ENCODE measurements around the gene RAF1. TPM values are rescaled to one million over a fixed set of nuclear protein-coding genes. Genes with fewer than 3 reads are reported as not detected.

Gene RAF1
- total and polyA plus RNA-seq, 4 donors = 41.4 to 182 (median 80.5) TPM

DNA sequence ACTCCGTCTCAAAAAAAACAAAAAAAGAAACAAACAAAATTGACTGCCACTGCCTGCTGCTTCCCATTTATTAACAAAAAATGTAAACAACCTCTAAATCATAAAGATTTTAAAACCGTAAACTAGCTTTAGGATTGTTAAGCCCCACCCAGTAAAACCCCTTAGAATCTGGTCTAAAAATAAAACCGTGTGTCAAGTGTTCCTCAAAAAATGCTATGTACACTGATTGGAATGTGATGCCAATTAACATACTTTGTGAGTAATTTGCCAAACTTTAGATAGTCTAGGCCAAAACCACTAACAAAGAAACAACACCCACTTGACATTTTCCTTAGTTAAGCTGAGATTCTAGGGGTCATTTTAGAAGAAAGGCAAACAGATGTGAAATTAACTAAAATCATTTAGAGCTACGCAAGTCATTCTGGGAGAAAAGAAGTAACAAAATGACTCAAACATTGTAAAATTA, 5.3 kb downstream of the RAF1 start:
- DNase-seq (peak in 1 of 3 donors; percentile 14), ATAC-seq (ENCODE audit: insufficient read depth, low FRiP score) (no peak)
- Histone ChIP-seq H3K27ac (ENCODE audit: low read depth in 1 of 2, low read length in 1 of 2) (peak overlapping the region in 1 of 2 donors; percentile 86), H3K4me1 (ENCODE audit: control insufficient read depth in 5 of 5, insufficient read depth in 5 of 5, low read length in 5 of 5) (peaks cover 3 to 25% (median 17%) of the 10 kb centered on the region in 5 donors), H3K27me3 (ENCODE audit: control insufficient read depth in 3 of 3, insufficient read depth in 3 of 3, low read length in 2 of 3) (no peaks in the 10 kb centered on the region), H3K9ac (ENCODE audit: insufficient read depth in 1 of 2, low read length in 2 of 2) (no peak overlapping the region), H3K9me3 (ENCODE audit: control insufficient read depth in 4 of 4, insufficient read depth in 3 of 4, low read length in 3 of 4) (no peaks in the 10 kb centered on the region), H3K4me3 (no peak overlapping the region), H3K36me3 (ENCODE audit: control insufficient read depth in 4 of 4, insufficient read depth in 4 of 4, low read length in 4 of 4) (peaks cover 0 to 5% (median under 1%) of the 10 kb centered on the region in 4 donors)
- TF ChIP-seq, protein P1, sequence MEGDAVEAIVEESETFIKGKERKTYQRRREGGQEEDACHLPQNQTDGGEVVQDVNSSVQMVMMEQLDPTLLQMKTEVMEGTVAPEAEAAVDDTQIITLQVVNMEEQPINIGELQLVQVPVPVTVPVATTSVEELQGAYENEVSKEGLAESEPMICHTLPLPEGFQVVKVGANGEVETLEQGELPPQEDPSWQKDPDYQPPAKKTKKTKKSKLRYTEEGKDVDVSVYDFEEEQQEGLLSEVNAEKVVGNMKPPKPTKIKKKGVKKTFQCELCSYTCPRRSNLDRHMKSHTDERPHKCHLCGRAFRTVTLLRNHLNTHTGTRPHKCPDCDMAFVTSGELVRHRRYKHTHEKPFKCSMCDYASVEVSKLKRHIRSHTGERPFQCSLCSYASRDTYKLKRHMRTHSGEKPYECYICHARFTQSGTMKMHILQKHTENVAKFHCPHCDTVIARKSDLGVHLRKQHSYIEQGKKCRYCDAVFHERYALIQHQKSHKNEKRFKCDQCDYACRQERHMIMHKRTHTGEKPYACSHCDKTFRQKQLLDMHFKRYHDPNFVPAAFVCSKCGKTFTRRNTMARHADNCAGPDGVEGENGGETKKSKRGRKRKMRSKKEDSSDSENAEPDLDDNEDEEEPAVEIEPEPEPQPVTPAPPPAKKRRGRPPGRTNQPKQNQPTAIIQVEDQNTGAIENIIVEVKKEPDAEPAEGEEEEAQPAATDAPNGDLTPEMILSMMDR (IDR thresholded peaks at IDR 0.05; ENCODE audit: control extremely low read depth, extremely low read depth) = no peak
- 40 to 50% methylated on average over 4 of the region's 4 CpGs for WGBS, 2 donors

DNA sequence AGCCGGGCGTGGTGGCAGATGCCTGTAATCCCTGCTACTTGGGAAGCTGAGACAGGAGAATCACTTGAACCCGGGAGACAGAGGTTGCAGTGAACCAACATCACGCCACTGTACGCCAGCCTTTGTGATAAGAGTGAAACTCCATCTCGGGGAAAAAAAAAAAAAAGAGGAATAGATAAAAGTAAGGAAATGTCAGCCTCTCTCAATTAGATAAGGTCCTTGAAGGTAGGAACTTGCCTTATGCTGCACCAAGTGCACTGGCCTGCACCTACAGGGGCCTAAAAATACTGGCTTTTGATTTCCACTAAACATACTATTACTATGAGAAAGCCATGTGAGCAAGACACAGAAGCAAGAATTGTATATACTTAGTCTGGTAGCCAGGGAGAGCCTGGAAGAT, 7.1 kb downstream of the RAF1 start:
- H3K27ac ChIP-seq (ENCODE audit: low read depth in 1 of 2, low read length in 1 of 2) = no peak overlapping the region
- no peak overlapping the region for H3K9ac ChIP-seq (ENCODE audit: insufficient read depth in 1 of 2, low read length in 2 of 2)
- peaks cover 3 to 23% (median 17%) of the 10 kb centered on the region in 5 donors for H3K4me1 ChIP-seq (ENCODE audit: control insufficient read depth in 5 of 5, insufficient read depth in 5 of 5, low read length in 5 of 5)
- H3K9me3 ChIP-seq (ENCODE audit: control insufficient read depth in 4 of 4, insufficient read depth in 3 of 4, low read length in 3 of 4) = no peaks in the 10 kb centered on the region
- H3K27me3 ChIP-seq (ENCODE audit: control insufficient read depth in 3 of 3, insufficient read depth in 3 of 3, low read length in 2 of 3) = no peaks in the 10 kb centered on the region
- ATAC-seq (ENCODE audit: insufficient read depth, low FRiP score) = no peak
- DNase-seq = no peak
- 87 to 90% methylated on average over 6 of the region's 6 CpGs for WGBS, 2 donors
- no peak overlapping the region for H3K4me3 ChIP-seq
- TF ChIP-seq, protein P1 (IDR thresholded peaks at IDR 0.05; ENCODE audit: control extremely low read depth, extremely low read depth) = no peak
- H3K36me3 ChIP-seq (ENCODE audit: control insufficient read depth in 4 of 4, insufficient read depth in 4 of 4, low read length in 4 of 4) = peaks cover 0 to 2% (median 0%) of the 10 kb centered on the region in 4 donors

DNA sequence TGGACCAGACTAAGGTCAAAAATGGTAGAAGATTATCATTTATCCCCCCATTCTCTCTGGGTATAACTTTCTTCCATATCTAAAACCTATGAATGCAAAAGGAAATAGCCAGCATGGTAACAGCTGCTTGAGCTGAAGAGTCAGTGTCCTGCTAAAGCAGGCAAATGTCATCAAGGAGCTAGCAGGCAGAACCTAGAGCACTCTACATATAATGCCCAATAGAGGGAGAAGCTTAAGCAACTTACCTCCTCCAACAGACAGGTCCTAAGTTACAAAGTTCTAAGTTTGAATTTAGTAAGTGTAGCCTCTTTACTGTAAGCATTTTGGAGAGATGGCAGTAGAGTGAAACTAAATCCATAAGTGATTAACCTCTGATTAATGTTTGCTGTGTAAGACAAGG, 7.7 kb downstream of the RAF1 start:
- TF ChIP-seq, protein P1 (IDR thresholded peaks at IDR 0.05; ENCODE audit: control extremely low read depth, extremely low read depth) = no peak
- H3K4me1 ChIP-seq (ENCODE audit: control insufficient read depth in 5 of 5, insufficient read depth in 5 of 5, low read length in 5 of 5) = peaks cover 3 to 20% (median 14%) of the 10 kb centered on the region in 5 donors
- no peak for ATAC-seq (ENCODE audit: insufficient read depth, low FRiP score)

DNA sequence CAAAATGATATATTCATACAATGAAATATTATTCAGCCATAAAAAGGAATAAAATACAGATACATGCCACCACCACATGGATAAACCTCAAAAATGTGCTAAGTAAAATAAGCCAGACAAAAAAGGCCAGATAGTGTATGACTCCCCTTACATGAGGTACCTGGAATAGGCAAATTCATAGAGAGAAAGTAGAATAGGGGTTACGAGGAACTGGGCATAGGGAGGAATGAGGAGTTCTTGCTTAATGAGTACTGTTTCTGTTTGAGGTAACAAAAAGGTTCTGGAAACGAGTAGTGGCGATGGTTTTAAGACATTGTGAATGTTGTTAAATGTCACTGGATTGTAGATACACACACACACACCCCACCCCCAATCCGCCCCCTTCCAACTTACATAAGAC, 8.2 kb downstream of the RAF1 start:
- TF ChIP-seq, protein P1 (IDR thresholded peaks at IDR 0.05; ENCODE audit: control extremely low read depth, extremely low read depth) = no peak
- DNase-seq = no peak
- Histone ChIP-seq H3K27ac (ENCODE audit: low read depth in 1 of 2, low read length in 1 of 2) (peak overlapping the region in 1 of 2 donors; percentile 6), H3K4me1 (ENCODE audit: control insufficient read depth in 5 of 5, insufficient read depth in 5 of 5, low read length in 5 of 5) (peaks cover 3 to 20% (median 13%) of the 10 kb centered on the region in 5 donors), H3K27me3 (ENCODE audit: control insufficient read depth in 3 of 3, insufficient read depth in 3 of 3, low read length in 2 of 3) (no peaks in the 10 kb centered on the region), H3K9ac (ENCODE audit: insufficient read depth in 1 of 2, low read length in 2 of 2) (no peak overlapping the region), H3K4me3 (no peak overlapping the region), H3K9me3 (ENCODE audit: control insufficient read depth in 4 of 4, insufficient read depth in 3 of 4, low read length in 3 of 4) (no peaks in the 10 kb centered on the region), H3K36me3 (ENCODE audit: control insufficient read depth in 4 of 4, insufficient read depth in 4 of 4, low read length in 4 of 4) (peaks cover 0 to 1% (median 0%) of the 10 kb centered on the region in 4 donors)
- ATAC-seq (ENCODE audit: insufficient read depth, low FRiP score) = no peak
- 61 to 66% methylated on average over 4 of the region's 4 CpGs for WGBS, 2 donors

More for the DNA sequence above, 7.7 kb downstream of the RAF1 start:
- Histone ChIP-seq H3K4me3 (no peak overlapping the region), H3K27ac (ENCODE audit: low read depth in 1 of 2, low read length in 1 of 2) (no peak overlapping the region), H3K9ac (ENCODE audit: insufficient read depth in 1 of 2, low read length in 2 of 2) (no peak overlapping the region), H3K36me3 (ENCODE audit: control insufficient read depth in 4 of 4, insufficient read depth in 4 of 4, low read length in 4 of 4) (peaks cover 0 to 1% (median 0%) of the 10 kb centered on the region in 4 donors), H3K9me3 (ENCODE audit: control insufficient read depth in 4 of 4, insufficient read depth in 3 of 4, low read length in 3 of 4) (no peaks in the 10 kb centered on the region), H3K27me3 (ENCODE audit: control insufficient read depth in 3 of 3, insufficient read depth in 3 of 3, low read length in 2 of 3) (no peaks in the 10 kb centered on the region)
- DNase-seq = no peak
